IPS-NIHi7 (cell line): ENCODE measurements around the gene EPHA10.

Source experiments
- DNase-seq: peaks from one replicate; pipeline ENCODE4 v3.0.0; 2012; ENCODE audit warnings: mixed read lengths; ENCODE audit errors: extremely low spot score

EPHA10 gene

DNA sequence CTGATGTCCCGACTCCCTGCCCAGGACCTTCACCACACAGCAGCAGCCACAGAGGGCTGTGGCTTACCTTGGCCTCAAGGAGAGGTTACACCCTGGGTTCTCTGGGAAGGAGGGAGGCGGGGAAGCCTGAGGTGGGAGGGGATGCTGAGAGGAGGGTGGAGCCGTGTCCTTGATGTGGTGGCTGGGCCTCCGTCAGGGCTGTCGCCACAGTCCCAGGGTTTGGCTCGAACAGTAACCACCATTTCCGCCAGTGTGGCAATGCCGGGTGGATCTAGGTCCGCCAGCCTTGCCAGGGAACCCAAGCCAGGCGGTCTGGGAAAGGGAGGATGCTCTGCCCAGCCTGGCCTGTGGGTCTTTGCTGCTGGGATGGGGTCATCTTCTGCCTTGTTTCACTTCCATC lies 91.0 kb downstream of the EPHA10 start:
- peak; percentile 62 for DNase-seq

DNA sequence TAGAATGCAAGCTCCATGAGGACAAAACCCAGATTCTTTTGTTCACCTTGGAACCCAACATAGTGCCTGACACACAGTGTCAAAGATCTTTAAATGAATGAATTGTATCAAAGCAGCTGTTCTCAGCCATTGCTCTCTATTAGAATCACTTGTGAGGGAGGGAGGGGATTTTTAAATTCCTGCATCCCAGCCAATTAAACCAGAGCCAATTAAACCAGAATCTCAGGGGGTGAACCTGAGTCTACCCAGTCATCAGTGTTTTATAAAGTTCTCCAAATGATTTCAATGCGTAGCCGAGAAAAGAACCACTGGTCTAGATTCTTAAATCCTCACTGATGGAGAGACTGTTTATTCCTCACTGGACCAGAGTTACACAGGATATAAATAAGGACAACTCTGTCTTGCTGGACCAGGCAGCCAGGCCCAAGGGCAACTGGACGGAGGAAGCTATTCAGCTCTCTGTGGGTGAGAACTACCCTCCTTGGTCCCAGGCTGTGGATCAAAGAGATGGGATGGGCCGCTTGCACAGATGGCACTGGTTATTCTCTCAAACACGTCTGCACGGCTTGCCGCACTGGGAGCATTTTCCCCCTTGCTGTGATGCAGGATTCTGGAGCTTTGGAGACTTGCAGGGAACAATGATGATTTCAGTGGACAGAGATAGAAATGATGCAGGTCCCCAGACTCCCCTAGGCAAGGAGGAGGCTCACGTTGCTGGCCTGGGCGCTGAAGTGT lies 92.6 kb downstream of the EPHA10 start:
- DNase-seq, result no peak

DNA sequence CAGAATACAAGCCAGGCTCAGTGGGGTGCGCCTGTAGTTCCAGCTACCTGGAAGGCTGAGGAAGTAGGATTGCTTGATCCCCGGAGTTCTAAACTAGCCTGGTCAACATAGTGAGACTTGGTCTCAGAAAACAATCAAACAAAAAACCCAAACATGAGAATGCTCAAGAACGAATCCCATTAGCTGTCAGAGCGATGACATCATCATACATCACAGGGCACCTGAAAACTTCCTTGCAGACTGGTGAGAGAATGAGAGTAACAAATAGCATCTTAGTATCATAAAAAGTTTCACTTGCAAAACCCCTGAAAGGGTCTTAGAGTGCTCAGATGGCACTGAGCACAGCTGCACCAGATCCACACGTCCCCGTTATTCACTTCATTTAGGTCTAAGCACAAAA lies 93.7 kb downstream of the EPHA10 start:
- no peak for DNase-seq

DNA sequence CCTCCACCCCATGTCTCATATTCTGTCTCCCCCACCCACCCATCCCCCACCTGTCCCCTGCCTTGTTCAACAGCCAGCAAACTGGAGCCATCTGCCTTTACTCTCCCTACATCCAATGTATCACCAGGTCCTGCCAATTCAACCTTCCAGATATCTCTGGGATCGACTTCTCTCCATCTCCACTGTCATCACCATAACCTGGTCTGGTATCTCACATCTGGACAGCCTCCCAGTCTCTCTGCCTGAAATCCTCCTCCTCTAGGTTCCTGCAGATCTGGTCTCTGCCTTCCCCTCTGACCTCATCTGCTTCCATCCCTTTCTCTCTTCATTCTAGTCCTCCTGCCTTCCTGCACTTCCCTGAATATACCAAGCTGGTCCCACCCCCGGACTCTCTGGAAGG lies 94.8 kb downstream of the EPHA10 start:
- DNase-seq, result no peak

DNA sequence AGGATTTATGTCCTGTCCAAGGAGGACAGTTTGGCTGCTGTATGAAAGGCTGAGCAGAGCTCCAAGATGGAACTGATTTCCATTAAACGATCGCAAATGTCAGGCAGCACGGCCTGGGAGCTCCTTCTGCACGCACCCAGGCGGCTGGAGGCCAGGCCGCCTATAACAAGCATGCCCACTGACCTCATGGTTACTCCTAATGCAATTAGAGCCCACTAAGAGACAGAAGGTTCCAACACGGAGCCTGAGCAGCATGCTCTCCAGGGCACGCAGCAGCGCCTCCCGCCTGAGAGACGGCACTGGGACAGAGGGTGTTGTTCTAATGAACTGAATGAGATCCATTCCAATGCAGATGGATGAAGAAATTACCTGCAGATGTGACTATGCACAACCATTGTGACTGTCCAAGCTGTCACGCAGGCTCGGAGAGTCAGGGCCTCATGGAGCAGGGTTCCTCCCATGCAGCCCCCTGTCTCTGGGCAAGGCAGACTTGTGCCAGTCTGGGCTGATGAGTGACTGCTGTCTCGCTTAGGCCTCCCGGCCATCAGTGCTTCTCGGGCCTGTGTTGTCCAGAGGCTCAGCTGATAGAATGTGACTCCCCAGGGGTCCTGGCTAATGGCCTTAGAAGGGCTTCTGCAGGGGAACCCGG lies 97.8 kb downstream of the EPHA10 start:
- no peak for DNase-seq

DNA sequence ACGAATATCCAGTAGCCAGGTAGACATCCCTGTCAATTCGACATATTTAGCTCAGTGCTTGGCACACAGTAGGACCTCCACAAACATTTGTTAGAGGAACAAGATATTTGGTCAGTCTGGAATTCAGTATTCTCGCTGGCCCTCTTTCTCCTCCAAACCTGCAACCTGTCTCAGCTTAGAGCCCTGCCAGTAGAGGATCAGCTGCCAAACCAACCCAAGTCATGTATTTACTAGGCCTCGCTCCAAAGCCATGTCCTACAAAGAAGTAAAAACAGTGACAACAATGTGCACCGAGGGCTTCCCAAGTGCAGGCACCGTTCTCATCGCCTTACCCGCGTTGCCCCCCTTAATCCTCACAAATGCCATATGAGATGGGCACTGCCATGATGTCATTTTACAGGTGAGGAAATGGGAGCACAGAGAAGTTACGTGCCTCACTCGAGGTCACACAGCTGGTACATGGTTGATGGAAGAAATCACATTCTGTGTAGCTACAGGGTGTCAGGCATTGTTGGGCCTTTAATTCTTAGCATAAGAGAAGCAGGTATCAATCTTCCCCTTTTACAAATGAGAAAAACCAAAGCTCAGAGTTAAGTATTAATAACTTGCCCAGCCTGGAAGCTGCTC lies 98.6 kb downstream of the EPHA10 start:
- no peak for DNase-seq
